H4 (cell line): ENCODE results near the gene PDAP1. TPM values are rescaled to one million over a fixed set of nuclear protein-coding genes. Genes with fewer than 3 reads are reported as not detected.
"Not testable (repeated sequence)": the region's sequence is repeated elsewhere in the genome, so short reads cannot be mapped to it uniquely, and the experiment has no call there.

Source experiments
- DNase-seq: peaks from one replicate; pipeline ENCODE4 v3.0.0-alpha.2; 2015; ENCODE audit warnings: low spot score
- total RNA-seq: library from RNA; depleted of rRNA; stranded (reverse); fragments of >200 nt; shearing (Covaris generic); gene quantifications from 2 replicates; pipeline ENCODE4 v1.2.3, GENCODE V29; 2014; rRNA removed

Gene PDAP1
- 147 and 170 TPM in 2 replicates for total RNA-seq

- peak; percentile 93 for DNase-seq
These were observed at the start of gene PDAP1, which contains the start of gene BUD31 for GRCh38 chr7:99408379-99409191. Gene PDAP1 (minus strand): TSS chr7:99408597. CDS start chr7:99408548, 49 bp downstream. Gene BUD31 (plus strand): TSS chr7:99408969. CDS start chr7:99411093, 2,124 bp downstream.

- no peak for DNase-seq
These were observed 49.5 kb upstream of the PDAP1 start for GRCh38 chr7:99457650-99458493.

- DNase-seq, result no peak
These were observed 48.8 kb upstream of the PDAP1 start for GRCh38 chr7:99457050-99457649.

- DNase-seq, result no peak
These were observed 47.9 kb upstream of the PDAP1 start for GRCh38 chr7:99456288-99456687.

GRCh38 chr7:99455874-99456273, 47.5 kb upstream of the PDAP1 start:
- no peak for DNase-seq

- no peak for DNase-seq
These were observed 44.7 kb upstream of the PDAP1 start for GRCh38 chr7:99453105-99453504.

- no peak for DNase-seq
These were observed 44.1 kb upstream of the PDAP1 start for GRCh38 chr7:99452541-99452940.

GRCh38 chr7:99451936-99452335, 43.5 kb upstream of the PDAP1 start:
- no peak for DNase-seq

- no peak for DNase-seq
These were observed 40.9 kb upstream of the PDAP1 start for GRCh38 chr7:99449326-99449725.

- no peak for DNase-seq
These were observed 40.5 kb upstream of the PDAP1 start for GRCh38 chr7:99448855-99449254.

- DNase-seq, result no peak
These were observed 39.5 kb upstream of the PDAP1 start for GRCh38 chr7:99447943-99448342.

GRCh38 chr7:99446096-99446495, 37.7 kb upstream of the PDAP1 start:
- DNase-seq, result no peak

GRCh38 chr7:99440195-99440594, 31.8 kb upstream of the PDAP1 start:
- DNase-seq, result no peak

- peak; percentile 94 for DNase-seq
These were observed 30.4 kb upstream of the PDAP1 start, which contains the start of the genes CPSF4 and PTCD1 for GRCh38 chr7:99438573-99439480. Gene CPSF4 (plus strand): TSS chr7:99438943. CDS start chr7:99439083, 140 bp downstream. Gene PTCD1 (minus strand): TSS chr7:99438798. CDS start chr7:99435242, 3,556 bp downstream.

- DNase-seq, result no peak
These were observed 29.7 kb upstream of the PDAP1 start for GRCh38 chr7:99437946-99438572.

- no peak for DNase-seq
These were observed 24.8 kb upstream of the PDAP1 start for GRCh38 chr7:99433158-99433557.

GRCh38 chr7:99431756-99432540, 23.6 kb upstream of the PDAP1 start:
- DNase-seq, result not testable (repeated sequence)

- DNase-seq, result no peak
These were observed 21.4 kb upstream of the PDAP1 start for GRCh38 chr7:99429756-99430155.

GRCh38 chr7:99428972-99429566, 20.7 kb upstream of the PDAP1 start:
- no peak for DNase-seq
